ENCODE results near the gene ZBTB8OS.
A peak's percentile ranks its signal among the peaks of the same experiment; 100 is the strongest.
"Not testable (repeated sequence)": the region's sequence is repeated elsewhere in the genome, so short reads cannot be mapped to it uniquely, and the experiment has no call there.

ZBTB8OS gene

GRCh38 chr1:32650752-32651460 is 556 bp upstream of the ZBTB8OS start, which contains the start of gene RBBP4:
Gene RBBP4, plus strand, starts transcription at chr1:32651208. Its CDS starts 99 bp downstream, at chr1:32651307.
- DNase-seq (ENCODE audit: low read depth in 1 of 2, low spot score in 1 of 2), result peak; percentile 94 to 98

GRCh38 chr1:32647308-32648134 is 2.8 kb downstream of the ZBTB8OS start:
- peak in 1 of 2 donors; percentile 17 for DNase-seq (ENCODE audit: low read depth in 1 of 2, low spot score in 1 of 2)

GRCh38 chr1:32644426-32644825 is 5.9 kb downstream of the ZBTB8OS start:
- no peak for DNase-seq (ENCODE audit: low read depth in 1 of 2, low spot score in 1 of 2)

- DNase-seq (ENCODE audit: low read depth in 1 of 2, low spot score in 1 of 2), result not testable (repeated sequence)
These were observed 8.0 kb downstream of the ZBTB8OS start for GRCh38 chr1:32642292-32642827.

- no peak for DNase-seq (ENCODE audit: low read depth in 1 of 2, low spot score in 1 of 2)
These were observed 10.8 kb downstream of the ZBTB8OS start for GRCh38 chr1:32639489-32640075.

GRCh38 chr1:32636914-32637645 is 13.3 kb downstream of the ZBTB8OS start:
- DNase-seq (ENCODE audit: low read depth in 1 of 2, low spot score in 1 of 2), result no peak

GRCh38 chr1:32635508-32636277 is 14.7 kb downstream of the ZBTB8OS start:
- DNase-seq (ENCODE audit: low read depth in 1 of 2, low spot score in 1 of 2), result no peak

GRCh38 chr1:32632829-32633228 is 17.5 kb downstream of the ZBTB8OS start:
- DNase-seq (ENCODE audit: low read depth in 1 of 2, low spot score in 1 of 2), result no peak

GRCh38 chr1:32630173-32630572 is 20.2 kb downstream of the ZBTB8OS start:
- DNase-seq (ENCODE audit: low read depth in 1 of 2, low spot score in 1 of 2), result not testable (repeated sequence)

- no peak for DNase-seq (ENCODE audit: low read depth in 1 of 2, low spot score in 1 of 2)
These were observed 22.7 kb downstream of the ZBTB8OS start for GRCh38 chr1:32627596-32628162.

GRCh38 chr1:32626176-32626575 is 24.2 kb downstream of the ZBTB8OS start:
- DNase-seq (ENCODE audit: low read depth in 1 of 2, low spot score in 1 of 2), result no peak

- peak in 1 of 2 donors; percentile 42 for DNase-seq (ENCODE audit: low read depth in 1 of 2, low spot score in 1 of 2)
These were observed 26.6 kb downstream of the ZBTB8OS start for GRCh38 chr1:32623775-32624174.

GRCh38 chr1:32622806-32623681 is 27.3 kb downstream of the ZBTB8OS start:
- no peak for DNase-seq (ENCODE audit: low read depth in 1 of 2, low spot score in 1 of 2)

- DNase-seq (ENCODE audit: low read depth in 1 of 2, low spot score in 1 of 2), result no peak
These were observed 28.1 kb downstream of the ZBTB8OS start for GRCh38 chr1:32622205-32622604.

GRCh38 chr1:32619701-32620485 is 30.5 kb downstream of the ZBTB8OS start:
- no peak for DNase-seq (ENCODE audit: low read depth in 1 of 2, low spot score in 1 of 2)

- no peak for DNase-seq (ENCODE audit: low read depth in 1 of 2, low spot score in 1 of 2)
These were observed 31.6 kb downstream of the ZBTB8OS start for GRCh38 chr1:32618673-32619221.

- no peak for DNase-seq (ENCODE audit: low read depth in 1 of 2, low spot score in 1 of 2)
These were observed 36.9 kb downstream of the ZBTB8OS start for GRCh38 chr1:32613472-32613871.
